NCI-H1930 (cell line): ENCODE data around the gene MOCOS.

ENCODE experiments used
- DNase-seq, 2 experiments: peaks; one replicate each; lab custom pipeline; 2025; lab: John Stamatoyannopoulos, UW

The MOCOS gene

GRCh38 chr18:36303211-36303844 is 116.0 kb downstream of the MOCOS start:
- DNase-seq = no peak

DNA sequence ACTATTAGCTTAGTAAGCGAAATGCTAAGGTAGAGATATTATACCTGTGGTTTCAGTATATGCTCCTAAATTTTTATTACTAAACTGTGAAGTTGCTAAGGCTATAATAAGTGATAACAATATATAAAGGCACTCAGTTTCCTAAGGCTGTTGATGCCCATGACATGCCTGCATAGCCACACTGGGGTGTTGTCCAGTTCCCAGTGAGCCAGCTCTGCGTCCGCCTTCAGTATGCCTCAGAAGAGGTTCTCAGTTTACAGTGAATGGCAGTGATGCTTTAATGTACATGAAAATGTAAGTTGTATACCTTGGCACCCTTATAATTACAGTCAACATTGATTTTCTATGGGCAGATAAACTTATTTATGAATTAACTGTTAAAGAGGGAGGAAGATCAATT is 117.4 kb downstream of the MOCOS start:
- DNase-seq = no peak

DNA sequence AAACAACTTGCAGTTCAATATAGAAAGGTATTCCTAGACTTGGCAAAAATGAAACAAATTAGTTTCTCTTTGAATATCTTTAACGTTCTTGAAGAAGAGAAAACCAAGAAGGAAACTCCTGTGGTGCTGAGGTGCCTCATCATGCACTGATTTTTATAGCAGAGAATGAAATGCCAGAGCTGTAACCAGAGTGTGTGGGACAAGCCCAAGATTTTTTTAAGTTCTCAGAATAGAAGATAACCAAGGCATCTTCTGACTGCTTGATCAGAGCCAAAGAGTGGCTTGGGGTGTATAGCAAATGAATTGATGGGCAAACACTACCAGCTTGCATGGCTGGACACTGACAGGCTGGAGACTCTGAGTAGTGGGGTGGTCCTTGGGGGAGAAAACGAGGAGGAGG is 118.1 kb downstream of the MOCOS start:
- no peak for DNase-seq

DNA sequence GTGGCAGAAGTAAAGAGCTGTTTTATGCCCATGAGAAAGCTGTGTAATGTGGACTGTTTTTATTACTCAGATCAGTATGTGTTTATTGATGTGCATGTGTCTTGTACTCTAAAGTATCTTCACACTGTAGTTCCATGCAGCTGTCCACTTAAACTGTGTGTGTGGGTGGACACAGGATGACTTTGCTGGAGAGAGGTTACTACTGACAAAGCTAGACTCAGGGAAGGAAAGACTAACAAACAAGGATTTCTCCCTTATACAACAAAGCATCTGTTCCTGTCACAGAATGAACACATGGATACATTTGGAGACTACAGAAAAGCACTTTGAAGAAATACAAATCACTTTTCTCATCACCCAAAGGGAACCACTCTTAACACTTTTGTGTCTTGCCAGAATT is 120.2 kb downstream of the MOCOS start:
- DNase-seq = no peak

DNA sequence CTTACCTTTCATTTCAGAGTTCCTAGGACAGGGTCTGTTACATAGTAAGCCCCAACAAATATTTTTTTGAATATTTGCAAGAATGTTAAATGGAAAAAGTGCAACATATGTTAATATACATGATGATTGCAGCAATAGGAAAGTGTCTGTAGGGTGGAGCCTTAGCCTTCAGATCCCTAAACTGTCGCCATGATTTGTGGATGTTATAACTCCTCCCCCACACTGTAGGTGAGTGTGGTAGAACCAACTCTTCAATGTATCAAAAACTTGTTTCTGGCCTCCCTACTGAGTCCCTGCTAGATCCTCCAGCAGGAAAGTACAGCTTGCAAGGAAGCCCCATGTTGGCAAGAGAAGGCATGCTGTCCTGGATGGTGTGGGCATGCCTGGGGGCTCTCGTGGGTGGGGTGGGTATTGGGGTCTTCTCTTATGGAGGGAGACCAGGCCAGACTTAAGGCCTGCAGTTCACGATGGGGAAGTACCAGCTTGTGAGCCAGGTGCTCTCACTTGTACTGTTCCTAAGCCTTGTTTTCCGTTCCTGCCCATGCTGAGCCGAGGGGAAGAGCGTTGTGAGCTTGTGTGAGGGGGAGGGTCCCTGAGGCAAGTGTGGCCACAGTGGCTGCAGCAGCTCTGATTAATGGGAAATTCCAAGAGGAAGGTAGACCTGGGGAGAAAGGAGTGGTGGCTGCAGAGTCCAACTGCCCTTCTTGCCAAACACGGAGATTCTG is 121.6 kb downstream of the MOCOS start:
- no peak for DNase-seq

DNA sequence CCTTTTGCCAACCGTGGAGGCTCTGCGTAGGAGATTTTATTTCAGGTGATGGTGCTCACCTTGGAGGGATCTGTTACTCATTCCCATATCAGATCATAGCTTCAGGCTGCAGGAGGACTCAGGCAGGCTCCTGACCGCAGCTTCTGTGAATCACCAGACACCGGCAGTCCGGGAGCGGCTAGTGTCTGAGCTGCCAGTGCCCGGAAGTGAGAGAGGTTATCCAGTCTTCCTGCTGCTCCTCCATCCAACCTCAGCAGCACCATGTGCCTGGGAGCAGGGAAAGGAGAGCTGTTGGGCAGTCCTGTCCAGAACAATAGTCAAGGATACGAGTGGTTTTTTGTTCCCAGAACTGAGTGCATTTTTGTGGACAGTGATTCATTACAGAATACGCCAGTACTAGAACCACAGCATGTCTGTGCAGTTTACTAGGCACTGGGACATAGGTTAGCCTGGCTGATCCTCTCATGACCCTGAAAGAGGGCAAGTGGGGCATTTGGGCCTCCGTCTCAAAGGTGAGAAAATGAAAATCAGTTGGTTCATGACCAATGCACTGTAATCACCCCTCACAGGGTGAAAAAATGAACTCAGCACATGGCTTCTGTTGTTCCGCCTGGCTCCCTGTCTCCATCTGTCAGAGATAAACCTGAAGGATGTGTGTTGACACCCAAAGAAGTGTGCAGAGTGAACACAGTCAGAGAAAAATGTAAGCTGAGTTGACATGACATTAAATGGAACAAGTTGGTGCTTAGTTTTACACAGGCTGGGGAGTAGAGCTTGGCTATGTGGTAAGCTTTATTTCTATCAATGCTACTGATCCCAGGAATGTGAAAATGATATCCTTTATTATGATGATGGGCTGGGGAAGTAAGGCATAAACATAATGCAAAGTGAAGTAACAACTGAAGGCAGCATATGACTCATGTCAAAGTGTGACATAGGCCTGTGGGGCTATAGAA is 122.4 kb downstream of the MOCOS start:
- no peak for DNase-seq

GRCh38 chr18:36311026-36311570 is 123.8 kb downstream of the MOCOS start:
- DNase-seq = no peak

- DNase-seq = no peak
Measured at GRCh38 chr18:36312806-36313395, 125.6 kb downstream of the MOCOS start.

DNA sequence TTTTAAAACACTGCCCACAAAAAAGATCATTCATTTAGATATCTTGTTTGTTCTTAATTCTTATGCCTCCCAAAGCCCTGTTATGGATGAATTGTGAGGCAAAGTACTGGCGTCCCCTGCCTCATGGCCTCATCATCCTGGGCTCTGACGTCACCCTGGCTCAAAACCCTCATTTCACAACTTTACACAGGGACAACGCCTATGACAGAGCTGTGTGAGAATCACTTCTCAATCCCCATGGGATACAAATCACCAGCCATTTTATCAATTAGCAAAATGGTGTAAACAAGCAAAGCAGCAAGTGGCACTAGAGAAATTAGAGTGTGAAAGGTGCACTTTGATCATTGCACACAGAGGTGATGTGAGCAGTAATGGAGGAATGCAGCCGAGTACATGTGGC is 126.8 kb downstream of the MOCOS start:
- DNase-seq = no peak

GRCh38 chr18:36314754-36315153 is 127.5 kb downstream of the MOCOS start:
- DNase-seq = no peak

DNA sequence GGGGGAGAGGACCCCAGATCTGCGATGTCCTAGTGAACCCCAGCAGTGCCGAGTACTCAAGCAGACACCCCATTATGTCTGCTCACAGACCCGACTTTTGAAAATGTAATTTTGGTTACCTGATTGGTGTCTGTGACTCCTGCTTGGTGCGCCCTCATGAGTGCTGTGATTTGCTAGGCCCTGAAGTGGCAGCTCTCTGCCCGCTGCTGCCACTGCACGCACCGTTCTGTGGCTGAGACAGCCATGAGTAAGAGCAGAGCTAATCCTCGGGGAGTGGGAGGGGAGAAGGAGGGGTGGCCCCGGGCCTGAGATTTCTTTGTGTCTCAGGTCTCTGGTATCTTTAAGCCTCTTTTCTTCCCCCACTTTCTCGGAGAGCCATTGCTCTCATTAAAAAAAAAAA is 128.4 kb downstream of the MOCOS start:
- DNase-seq = no peak

DNA sequence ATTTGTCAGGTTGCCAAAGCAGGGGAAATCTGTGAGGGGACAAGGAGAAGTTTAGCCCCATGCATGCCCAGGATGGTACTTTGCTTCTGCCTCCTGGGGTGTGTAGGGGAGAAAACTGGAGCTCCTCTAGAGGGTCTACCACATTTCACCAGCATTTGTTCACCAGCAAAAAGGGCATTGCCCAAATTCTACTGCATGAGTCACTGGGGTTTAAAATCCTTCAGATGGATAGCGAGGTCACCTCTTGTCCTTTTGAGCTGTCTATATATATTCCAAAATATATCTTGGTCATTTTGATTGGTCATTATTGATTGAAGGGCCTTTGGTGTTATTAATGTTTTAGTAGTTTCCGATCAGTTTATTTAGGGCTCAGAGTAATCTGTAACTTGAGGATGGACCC is 128.9 kb downstream of the MOCOS start:
- no peak for DNase-seq
